Gastrocnemius medialis (tissue), 4 donors: Measurements from ENCODE around the gene S100PBP.

ENCODE experiments used
- CTCF ChIP-seq, 5 experiments: fragments of 450-650 bp in 3 of 5; fragments of 200-600 bp in 2 of 5; sonication (generic) in 2 of 5; IDR thresholded peaks in 4 of 5; conservative IDR thresholded peaks in 1 of 5; 1 replicate in 4 of 5; 2 replicates in 1 of 5; pipeline ENCODE4 v1.5.1; 2016 to 2019; ENCODE audit warnings: antibody characterized with exemption in 5 of 5, mild to moderate bottlenecking in 3 of 5, moderate library complexity in 3 of 5
- POLR2A ChIP-seq, 2 donors: fragments of 450-650 bp; IDR thresholded peaks; one replicate each; pipeline ENCODE4 v1.6.1; 2017; ENCODE audit warnings: antibody characterized with exemption in 2 of 2, mild to moderate bottlenecking in 2 of 2, moderate library complexity in 2 of 2

- TF ChIP-seq POLR2A (IDR thresholded peaks at IDR 0.05) = no peak
- TF ChIP-seq CTCF (IDR thresholded peaks at IDR 0.05 in 4 of 5, conservative IDR thresholded peaks at IDR 0.05 in 1 of 5) = no peak
These were observed 20.0 kb upstream of the S100PBP start for GRCh38 chr1:32797456-32797855.
